ENCODE results near the gene TMEM81.

Gene TMEM81

GRCh38 chr1:205068001-205068400 is 16.3 kb downstream of the TMEM81 start:
- TF ChIP-seq SIN3A (IDR thresholded peaks at IDR 0.05; ENCODE audit: borderline replicate concordance, insufficient read depth, low read length) (no peak), FOXP2 (optimal IDR thresholded peaks at IDR 0.05; ENCODE audit: borderline replicate concordance, extremely low read depth, extremely low read length, insufficient read depth) (no peak), TAF1 (IDR thresholded peaks at IDR 0.05; ENCODE audit: borderline replicate concordance, insufficient read depth, low read length) (no peak), POLR2AphosphoS5 (IDR thresholded peaks at IDR 0.05; ENCODE audit: low read depth, low read length) (no peak), REST (IDR thresholded peaks at IDR 0.05; ENCODE audit: insufficient read depth in 1 of 2, low read depth in 2 of 2, low read length in 2 of 2) (no peak)

GRCh38 chr1:205067031-205067430 is 17.2 kb downstream of the TMEM81 start:
- TF ChIP-seq POLR2AphosphoS5 (IDR thresholded peaks at IDR 0.05; ENCODE audit: low read depth, low read length) (no peak), SIN3A (IDR thresholded peaks at IDR 0.05; ENCODE audit: borderline replicate concordance, insufficient read depth, low read length) (no peak), FOXP2 (optimal IDR thresholded peaks at IDR 0.05; ENCODE audit: borderline replicate concordance, extremely low read depth, extremely low read length, insufficient read depth) (no peak), TAF1 (IDR thresholded peaks at IDR 0.05; ENCODE audit: borderline replicate concordance, insufficient read depth, low read length) (no peak), REST (IDR thresholded peaks at IDR 0.05; ENCODE audit: insufficient read depth in 1 of 2, low read depth in 2 of 2, low read length in 2 of 2) (no peak)

GRCh38 chr1:205066141-205066818 is 18.0 kb downstream of the TMEM81 start:
- TF ChIP-seq FOXP2 (optimal IDR thresholded peaks at IDR 0.05; ENCODE audit: borderline replicate concordance, extremely low read depth, extremely low read length, insufficient read depth) (no peak), TAF1 (IDR thresholded peaks at IDR 0.05; ENCODE audit: borderline replicate concordance, insufficient read depth, low read length) (no peak), POLR2AphosphoS5 (IDR thresholded peaks at IDR 0.05; ENCODE audit: low read depth, low read length) (no peak), SIN3A (IDR thresholded peaks at IDR 0.05; ENCODE audit: borderline replicate concordance, insufficient read depth, low read length) (no peak), REST (IDR thresholded peaks at IDR 0.05; ENCODE audit: insufficient read depth in 1 of 2, low read depth in 2 of 2, low read length in 2 of 2) (no peak)

- TF ChIP-seq POLR2AphosphoS5 (IDR thresholded peaks at IDR 0.05; ENCODE audit: low read depth, low read length) (no peak), SIN3A (IDR thresholded peaks at IDR 0.05; ENCODE audit: borderline replicate concordance, insufficient read depth, low read length) (no peak), FOXP2 (optimal IDR thresholded peaks at IDR 0.05; ENCODE audit: borderline replicate concordance, extremely low read depth, extremely low read length, insufficient read depth) (no peak), TAF1 (IDR thresholded peaks at IDR 0.05; ENCODE audit: borderline replicate concordance, insufficient read depth, low read length) (no peak), REST (IDR thresholded peaks at IDR 0.05; ENCODE audit: insufficient read depth in 1 of 2, low read depth in 2 of 2, low read length in 2 of 2) (no peak)
Measured at GRCh38 chr1:205065666-205066065, 18.6 kb downstream of the TMEM81 start.
